NCI-H748 treated with DMSO at 0.1 percent for 48 hours (cell line): ENCODE measurements around the gene PHYHIPL.

ENCODE experiments used
- DNase-seq: peaks from one replicate; lab custom pipeline; 2025; lab: John Stamatoyannopoulos, UW

Gene PHYHIPL

DNA sequence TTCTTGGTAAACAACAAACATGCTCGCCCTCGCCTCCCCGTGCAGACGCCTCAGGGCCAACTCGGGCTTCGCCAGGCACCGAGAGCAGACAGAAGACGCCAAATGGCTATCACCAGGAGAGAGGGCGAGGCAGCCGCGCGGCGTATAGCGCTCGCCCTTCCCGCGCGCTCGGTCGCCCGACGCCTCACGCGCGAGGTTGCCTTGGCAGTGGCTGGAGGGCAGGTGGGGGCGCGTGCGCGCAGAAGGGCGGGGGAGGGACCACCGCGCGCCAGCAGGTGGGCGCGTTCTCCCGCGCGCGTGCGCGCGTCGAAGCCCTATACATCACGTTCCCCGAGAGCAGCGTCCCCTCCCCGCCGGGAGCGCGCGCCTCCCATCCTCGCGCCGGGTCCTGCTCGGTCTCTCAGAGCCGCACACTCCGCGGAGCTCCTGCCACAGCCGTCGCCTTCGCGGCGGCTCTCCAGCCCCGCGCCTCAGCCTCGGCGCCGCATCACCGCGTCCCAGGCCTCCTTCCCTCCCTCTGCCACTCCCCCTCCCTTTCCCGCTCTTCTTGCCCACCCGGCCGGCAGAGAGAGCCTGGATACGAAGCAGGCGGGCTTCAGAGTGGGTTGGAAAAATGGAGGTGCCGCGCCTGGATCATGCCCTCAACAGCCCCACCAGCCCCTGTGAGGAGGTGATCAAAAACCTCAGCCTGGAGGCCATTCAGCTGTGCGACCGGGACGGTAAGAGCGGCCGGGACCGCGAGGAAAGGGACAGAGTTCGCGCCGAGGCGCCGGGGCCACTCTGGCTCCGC is at the start of gene PHYHIPL:
TSS of gene PHYHIPL (plus strand) at position 403 of the 790 bp plus-strand sequence. CDS start at position 614, 211 bp downstream.
- peak; percentile 46 for DNase-seq

DNA sequence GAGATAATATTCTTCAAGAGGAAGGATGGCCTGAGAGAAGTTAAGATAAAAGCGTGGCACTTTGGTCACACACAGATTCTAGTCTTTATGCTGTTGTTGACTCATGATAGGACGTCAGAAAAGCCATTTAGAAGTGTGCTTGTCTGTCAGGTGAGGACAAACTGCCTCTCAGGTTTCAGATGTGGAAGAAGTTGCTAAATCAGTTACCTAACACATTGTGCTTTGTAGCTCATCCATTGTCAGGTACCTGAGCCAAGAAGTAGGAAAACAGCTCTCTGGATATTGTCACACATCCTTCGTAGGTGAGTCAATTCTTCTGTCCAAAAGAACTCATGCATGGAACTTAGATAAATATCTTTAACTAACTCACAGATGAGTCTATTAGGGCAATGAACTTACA is 49.5 kb upstream of the PHYHIPL start:
- no peak for DNase-seq

DNA sequence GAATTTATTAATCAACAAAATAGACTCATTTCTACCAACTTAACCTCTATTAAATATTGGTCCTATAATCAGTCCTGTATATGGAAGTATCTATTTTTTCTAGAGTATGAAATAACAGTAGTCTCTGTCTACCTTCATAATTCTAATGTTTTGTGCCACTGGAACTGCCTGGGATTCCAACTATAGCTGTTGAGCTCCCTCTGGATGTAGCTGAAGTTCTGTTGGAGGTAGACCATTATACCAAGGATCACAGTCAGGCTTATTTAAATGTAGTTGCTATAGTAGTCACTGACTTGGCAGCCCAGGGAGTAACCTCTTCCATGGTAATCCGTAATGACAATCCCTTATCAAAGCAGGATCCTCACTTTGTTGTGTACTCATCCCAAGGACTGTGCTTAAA is 48.5 kb upstream of the PHYHIPL start:
- DNase-seq: no peak

DNA sequence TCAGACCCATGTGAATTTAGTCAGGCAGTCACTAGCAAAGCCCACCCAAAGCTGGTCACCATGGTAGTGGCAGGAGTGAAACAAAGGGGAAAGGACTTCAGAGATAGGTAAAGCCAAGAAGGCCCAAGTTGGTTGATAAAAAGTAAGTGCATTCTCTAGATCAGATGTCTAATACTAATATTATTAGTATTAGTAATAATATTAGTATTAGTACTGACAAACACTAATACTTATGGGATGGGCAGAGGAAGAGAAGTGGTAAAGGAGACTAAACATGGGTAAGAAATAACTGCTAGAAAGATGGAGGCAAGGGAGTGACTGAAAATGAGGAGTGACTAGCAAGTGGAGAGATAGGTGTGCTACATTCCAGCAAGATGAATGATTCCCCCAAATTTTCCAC is 46.6 kb upstream of the PHYHIPL start:
- no peak for DNase-seq

DNA sequence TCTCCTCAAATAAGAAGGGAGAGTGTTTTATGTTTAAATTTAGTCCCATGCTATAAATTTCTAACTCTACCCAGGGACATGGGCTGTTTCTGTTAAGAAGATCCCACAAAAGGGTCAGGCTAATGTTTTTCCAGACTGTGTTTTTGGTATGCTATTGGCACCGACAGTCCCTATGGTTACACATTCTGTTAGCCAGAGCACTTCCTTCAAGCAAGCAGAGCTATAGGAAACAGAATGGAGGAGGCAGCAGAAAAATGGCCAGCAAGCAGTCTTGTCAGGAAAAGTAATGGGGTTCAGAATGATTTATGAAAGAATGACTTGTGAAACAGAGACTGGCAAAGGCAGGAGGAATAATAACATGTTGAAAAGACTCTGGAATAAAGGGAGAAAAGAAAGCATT is 44.8 kb upstream of the PHYHIPL start:
- DNase-seq: no peak

DNA sequence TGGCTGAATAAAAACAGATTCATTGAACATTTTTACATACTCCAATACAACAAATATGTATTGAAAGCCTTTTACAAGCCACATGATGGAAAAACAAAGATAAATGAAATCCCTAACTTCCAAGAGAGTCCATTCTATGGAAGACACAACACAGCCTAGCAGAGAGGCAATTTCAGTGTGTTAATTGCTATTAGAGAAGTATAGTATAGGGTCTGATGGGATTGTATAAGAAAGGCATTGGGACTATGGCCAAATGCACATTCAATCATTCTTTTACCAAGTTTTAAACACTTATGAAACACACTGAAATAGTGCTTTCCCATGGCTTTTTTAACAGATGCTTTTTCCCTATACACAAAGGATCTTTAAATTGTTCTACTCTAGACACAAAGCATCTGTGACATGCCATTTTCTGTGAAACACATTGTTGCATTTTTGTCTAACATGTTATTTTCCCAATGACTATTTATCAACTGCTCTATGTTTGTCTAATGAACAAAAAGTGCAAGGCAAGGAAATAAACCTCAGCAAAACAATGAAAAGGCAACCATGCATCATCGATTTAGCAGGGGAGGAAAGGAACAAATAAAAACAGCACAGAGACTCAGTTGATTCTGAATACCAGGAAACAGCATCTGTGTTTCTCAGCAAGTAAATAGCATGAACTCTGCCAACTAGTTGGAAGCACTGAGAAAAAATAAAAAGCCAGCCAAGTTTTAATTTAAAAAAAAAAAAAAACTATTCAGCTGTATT is 42.4 kb upstream of the PHYHIPL start:
- DNase-seq: no peak

DNA sequence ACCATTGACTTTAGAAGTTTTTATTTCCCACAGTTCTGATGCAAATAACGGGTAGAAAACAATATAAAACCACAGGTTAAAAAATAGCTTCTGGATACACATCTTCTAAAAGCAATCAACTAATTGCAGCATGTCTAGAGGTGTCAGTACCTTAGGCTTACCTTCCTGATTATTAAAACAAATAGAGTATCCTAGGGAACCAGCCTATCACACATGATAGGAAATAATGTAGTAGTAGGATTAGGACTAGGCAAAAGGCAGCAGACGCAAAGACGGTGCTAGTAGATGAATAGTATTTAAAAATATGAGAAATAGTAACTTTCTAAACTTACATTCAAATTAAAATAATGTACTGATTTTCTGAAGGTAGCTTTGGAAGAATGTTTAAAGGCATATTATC is 41.7 kb upstream of the PHYHIPL start:
- no peak for DNase-seq

DNA sequence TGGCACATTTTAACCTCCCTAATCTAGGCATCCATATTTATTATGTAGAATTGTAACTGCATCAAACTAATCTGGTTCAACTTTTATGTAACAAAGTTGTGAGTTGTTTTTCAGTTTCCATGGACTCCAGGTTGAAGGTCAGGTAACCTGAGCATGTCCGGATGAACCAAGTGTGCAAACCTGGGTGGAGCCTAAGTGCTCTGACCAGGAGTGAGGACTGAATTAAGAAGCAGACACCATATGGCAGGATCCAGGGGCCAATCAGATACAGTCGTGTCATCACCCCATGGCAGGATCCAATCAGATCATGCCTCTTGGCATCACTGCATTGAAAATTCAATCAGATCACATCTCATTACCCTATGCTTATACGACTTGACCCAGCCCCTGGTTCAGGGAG is 41.2 kb upstream of the PHYHIPL start:
- DNase-seq: no peak

DNA sequence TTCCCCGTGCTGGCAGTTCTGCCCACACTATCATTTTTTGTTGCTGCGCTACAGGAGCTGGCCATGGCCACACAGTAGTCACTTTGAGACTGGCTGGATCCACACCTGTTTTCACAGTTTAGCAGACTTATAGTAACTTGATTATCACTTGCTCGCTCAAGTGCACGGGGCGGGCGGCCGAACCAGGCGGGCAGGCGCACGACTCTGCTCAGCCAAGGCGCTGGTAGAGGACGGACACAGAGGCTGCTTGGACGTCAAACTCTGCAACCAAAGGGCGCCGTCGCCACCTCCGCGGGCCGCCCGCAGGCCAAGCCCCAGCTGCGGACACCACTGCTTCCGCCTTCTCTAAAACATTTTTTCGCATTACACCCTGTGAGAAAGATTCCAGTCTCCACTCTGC is 38.4 kb upstream of the PHYHIPL start:
- no peak for DNase-seq

DNA sequence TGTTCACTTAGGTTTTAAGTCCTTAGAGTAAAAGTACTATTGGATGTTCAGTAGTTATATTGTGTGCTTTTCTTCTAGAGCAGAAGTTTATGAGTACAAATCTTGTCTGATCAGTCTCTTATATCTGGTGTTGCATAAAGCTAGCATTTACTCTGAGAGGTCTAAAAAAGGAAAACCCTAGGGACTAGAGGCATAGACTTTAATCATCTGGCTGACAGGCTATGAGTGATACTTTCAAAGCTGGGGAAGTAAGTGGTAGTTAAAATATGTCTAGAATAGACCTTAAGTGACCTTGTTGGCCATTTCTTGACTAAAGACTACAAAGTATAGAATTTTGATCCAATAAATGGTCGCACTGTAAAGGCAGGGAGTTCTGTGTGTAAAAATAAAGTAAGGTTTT is 32.9 kb upstream of the PHYHIPL start:
- DNase-seq: no peak

DNA sequence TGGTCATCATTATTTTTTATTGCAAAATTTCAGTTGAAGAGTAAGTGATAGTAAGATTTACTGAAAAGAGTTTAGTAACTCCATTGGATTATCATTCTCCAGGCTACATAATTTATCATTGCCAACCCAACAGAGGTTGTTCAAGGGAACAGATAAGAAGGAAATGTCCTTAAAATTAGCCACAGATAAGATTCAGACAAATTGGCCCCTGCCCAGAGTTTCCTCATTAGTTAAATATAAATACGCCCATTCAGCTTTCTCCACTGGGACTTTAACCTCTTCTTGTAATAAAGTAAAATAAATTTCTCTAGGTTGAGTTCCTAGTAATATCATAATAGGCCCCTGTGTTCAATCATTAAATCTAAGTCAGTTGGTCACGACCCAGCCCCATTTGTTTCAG is 27.7 kb upstream of the PHYHIPL start:
- no peak for DNase-seq

DNA sequence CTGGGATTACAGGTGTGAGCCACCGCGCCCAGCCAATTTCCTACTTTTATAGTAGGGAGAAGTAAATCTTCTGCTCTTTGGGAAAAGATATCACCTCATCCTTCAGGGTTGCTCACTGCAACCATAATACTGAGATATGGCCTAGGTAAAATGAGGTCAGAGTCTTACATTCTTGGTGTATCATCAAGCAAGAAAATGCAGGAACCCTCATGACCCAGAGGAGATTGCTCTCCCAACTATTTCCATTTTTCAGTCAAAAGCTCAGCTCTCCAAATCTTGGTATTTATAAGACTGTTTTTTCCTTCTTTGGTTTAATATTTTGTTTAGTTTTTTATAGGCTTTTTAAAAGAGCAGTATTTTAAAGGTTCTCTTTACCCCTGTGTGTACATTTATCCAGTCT is 20.9 kb upstream of the PHYHIPL start:
- no peak for DNase-seq

DNA sequence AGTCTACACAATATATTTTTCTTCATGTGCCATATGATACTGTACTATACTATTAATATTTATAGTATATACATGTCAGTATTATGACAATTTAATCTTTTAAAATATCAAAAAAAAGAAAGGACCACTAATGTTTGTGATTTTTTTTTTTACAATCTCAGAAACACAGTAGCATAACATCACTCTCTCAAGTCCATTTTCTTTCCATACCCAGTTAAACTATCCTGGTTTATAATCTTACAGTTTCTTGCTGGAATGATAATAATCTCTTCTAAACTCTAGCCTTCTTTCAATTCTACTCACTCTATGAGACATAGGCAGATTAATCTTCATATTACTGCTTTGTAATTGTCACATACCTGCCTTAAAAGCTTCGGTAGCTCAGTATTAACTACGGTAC is 8.9 kb upstream of the PHYHIPL start:
- no peak for DNase-seq

DNA sequence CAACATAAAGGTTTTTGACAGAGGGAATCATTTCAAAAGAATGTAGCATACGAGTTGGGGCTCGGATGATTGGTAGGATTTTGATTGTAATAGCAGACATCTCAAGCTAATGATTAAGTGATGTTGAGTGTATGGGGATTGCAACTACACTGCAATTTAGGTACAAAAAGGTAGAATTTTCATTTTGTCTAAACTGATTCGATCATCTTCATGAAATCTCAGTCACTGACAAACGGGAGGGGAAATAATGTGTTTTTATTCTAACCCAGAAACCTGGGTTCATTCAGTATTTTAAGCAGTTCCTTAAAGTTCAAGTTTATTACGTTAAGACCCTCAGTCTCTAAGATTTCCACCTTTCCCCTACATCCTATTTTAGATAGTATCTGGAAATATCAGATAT is 3.9 kb upstream of the PHYHIPL start:
- DNase-seq: no peak

DNA sequence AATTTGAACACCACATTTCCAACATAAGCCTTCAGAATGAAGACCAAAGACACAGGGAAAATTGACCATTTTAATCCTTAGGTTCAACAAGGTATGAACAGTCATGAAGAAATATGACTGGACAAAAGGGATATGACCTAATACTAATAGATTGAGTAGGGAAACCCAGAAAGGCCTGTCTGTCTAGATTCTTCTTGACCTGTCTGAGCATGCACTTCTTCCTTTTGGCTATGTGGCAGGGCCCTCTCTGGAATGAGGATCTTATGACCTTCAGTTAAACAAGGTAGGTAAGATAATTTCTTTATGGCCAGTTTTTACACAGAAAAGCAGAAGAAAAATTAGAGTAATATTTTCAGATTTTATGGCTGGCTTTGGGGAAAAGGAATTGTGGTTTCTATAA is 3.0 kb upstream of the PHYHIPL start:
- DNase-seq: no peak

DNA sequence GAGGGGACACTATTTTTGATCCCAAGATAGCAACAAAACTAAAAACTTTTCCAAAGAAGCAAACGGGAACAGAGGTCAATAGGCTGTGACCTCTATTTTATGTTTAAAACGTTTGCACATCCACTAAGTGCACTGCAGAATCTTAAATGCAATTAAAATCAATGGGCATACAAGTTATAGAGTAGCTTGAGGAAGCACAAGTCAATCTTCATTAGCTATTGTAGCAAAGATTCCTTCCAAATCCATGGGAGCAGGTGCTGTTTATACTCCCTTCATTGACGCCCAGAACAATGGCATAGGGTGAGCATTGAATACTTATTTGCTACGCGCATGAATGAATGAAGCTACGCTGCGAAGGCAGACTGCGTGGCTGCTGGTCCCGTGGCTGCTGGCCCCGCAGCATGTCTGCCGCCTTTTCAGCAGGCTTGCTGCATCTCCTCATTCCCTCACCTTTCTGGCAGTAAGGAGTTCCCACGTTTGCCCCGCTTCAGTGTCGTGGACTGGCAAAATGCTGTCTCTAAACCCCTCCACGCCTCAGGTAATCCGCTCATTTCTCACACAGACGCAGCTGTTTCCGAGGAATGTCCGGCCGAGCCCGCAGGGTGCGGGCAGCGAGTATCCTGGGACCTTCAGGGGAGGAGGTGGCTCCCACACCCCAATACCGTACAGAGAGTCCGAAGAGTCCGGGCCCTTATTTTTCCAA is 754 bp upstream of the PHYHIPL start:
- peak; percentile 47 for DNase-seq

DNA sequence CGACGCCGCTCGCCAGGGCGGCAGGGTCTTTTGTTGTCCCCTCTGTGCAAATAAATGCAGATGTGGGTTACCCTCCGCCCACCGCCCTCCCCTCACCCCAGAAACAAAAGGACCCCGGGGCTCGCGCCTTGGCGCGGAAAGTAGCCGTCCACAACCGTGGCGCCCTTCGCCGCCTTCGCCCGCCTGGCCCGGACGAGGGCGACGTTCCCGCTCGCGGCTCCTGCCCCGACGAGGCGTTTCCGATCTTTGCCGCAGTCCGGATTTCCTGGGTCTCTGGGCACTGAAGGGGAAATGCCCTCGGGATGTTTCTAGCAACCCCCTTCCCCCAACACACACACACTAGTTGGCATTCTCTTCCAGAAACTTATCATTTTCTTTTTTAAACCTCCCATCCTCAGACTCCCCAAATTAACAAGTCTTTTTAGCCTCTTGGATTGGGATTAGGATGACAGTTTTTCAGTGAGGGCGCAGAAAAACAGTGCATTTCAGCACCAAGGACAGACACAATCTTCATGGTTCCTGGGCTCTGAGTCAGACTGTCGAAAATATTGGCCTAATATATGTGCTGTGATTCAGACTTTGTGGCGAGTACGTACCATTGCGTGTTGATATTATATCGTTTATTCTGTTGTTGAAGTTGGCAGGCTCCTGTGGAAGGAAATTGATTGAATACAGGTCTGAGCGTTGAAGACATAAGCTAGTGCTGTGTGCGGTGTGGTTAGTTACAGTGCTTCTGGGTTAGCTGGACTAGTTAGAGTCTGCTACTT is 771 bp downstream of the PHYHIPL start:
- peak; percentile 33 for DNase-seq

DNA sequence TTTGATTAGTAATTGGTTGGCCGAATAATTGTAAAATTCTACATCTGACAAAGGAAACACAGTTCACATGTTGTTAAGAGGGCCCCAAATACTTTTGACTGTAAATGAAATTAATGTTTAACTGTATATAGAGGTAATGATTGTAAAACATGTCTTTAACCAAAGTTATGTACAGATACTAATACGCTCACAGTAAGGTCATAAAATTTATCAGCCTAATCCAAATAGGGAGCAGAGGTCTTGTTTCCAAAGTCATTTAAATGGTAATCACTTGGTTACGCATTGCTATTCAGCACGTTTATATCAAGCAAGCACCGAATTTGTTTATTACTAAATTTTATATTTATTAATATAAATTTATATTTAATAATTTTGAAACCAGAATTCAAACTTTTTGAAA is 1.4 kb downstream of the PHYHIPL start:
- no peak for DNase-seq

DNA sequence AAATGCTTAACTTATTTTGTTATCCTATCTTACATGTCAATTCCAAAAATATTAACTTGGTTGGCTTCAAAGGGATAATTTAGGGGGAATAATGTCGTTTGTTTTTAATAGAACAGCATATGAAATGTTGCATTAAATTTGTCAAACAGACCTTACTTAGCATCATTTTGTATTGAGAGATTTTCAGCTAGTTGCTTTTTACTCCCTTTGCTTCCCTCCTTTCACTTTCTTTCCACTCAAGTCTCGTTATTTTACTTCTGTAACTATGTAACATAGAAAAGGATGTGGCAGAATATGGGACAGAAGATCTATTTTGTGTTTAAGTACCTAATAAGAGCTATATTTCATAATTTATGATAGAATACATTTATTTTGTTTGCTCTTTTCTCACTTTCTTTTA is 2.6 kb downstream of the PHYHIPL start:
- no peak for DNase-seq

DNA sequence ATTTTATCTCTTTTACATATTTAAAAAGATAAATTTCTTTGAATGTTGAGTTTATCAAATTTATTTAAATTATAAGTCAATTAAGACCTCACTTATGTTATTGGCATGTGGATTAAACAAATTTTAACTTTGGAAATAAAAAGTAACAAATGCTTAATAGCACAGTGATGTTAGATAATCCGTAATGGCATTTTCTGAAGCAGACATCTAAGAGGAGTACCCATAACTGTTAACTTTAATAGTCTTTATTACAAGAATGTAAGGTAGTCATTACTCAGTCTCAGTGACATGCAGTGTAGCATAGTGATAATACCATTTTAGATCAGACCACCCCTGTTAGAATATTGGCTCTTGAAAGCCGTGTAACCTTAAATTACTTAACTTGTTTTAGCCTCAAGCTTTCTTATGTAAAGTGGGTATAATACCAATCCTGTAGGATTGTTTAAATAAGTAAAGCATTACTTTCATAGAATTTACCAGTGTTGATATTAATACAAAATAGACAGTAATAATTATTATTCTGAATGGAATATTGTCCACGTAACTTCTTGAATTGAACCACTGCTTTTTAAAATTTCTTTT is 4.3 kb downstream of the PHYHIPL start:
- no peak for DNase-seq

DNA sequence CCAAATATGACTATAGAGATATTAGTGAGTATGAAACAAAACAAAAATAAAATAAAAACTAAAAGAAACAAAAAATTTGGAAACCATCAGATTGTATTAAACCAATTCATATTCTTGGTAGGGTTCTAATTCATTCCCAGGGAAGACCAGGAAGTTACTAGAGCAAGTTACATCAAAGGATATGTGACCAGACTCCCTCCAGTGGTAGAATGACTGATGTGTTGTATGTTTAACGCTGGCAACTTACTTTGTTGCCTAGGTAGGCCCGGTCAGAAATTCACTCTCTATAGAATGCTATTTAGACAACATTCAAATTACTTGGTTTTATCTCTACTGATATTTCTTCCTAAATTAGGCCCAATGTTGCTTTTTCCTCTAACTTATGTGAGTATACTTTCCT is 5.2 kb downstream of the PHYHIPL start:
- DNase-seq: peak; percentile 43

DNA sequence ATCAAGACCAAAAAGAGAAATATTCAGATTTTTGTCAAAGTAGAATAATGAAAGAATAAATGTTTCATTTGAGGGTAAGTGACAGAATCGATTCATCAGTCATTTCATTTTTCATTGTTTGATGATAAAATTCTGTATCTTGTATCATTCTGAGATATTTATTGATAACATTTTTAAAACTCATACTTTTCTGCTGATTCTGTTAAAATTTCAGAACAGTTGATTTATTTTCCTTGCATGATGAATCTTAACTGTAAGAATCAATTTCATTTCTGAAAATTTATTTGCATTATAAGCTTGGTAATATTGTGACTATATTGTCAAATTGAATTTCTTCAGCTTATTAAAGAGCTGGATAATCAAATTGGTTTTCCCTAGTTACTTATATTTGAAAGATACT is 13.9 kb downstream of the PHYHIPL start:
- DNase-seq: no peak
